Caki2 (cell line): ENCODE results near the gene TMEM132C. TPM values are rescaled to one million over a fixed set of nuclear protein-coding genes. Genes with fewer than 3 reads are reported as not detected.
"Not testable (repeated sequence)": the region's sequence is repeated elsewhere in the genome, so short reads cannot be mapped to it uniquely, and the experiment has no call there.

ENCODE experiments used
- DNase-seq: peaks from one replicate; pipeline ENCODE4 v3.0.0-alpha.2; 2015; ENCODE audit warnings: low read depth
- in situ Hi-C: cut with HindIII; loops from 2 replicates; pipeline ENCODE4 v1.10.0; 2016; ENCODE audit warnings: low sequenced_read_pairs, low pct_unique_long_range_greater_than_20kb, mixed read lengths
- total RNA-seq: library from RNA; depleted of rRNA; stranded (reverse); fragments of >200 nt; shearing (Covaris generic); gene quantifications from 2 replicates; pipeline ENCODE4 v1.2.3, GENCODE V29; 2014; ENCODE audit warnings: low replicate concordance

Gene TMEM132C
- total RNA-seq, 1 experiment from 2014 or later = not detected

DNA sequence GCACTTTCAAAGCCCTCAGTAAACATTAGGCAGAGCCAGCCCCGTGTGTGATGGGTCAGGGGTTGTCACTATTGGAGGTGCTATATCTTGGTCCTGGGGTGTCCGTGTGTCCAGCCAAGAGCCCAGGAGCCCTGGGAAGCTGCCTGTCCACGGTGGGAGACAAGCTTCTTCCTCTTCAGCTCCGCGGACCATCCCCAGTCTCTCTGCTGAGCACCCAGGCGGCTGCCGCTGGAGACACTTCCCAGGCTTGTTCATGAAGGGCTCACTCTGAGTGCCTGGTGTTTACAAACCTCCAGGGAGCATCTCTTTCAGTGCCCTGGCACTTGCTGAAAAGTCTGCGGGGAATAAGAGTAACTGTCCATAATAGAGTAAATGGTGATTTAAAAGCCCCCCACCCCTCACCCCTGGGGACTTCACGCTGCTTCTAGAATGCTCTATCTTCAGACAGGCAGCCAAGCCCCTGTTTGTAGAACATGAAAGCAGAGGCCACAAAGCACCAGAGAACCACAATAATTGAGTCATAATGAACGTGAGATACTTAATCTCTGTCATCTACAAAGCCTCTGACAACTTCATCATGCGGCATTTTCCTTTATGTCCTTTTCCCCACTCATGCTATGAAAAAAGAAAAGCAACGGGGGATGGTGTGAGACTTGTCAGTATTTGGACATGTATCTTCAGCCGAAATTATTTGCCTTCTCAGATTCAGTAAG, 178.6 kb downstream of the TMEM132C start:
- in situ Hi-C loops = no loop called here
- no peak for DNase-seq

- DNase-seq = no peak
- in situ Hi-C loops = no loop called here
Observed at GRCh38 chr12:128449146-128449894, 182.3 kb downstream of the TMEM132C start.

DNA sequence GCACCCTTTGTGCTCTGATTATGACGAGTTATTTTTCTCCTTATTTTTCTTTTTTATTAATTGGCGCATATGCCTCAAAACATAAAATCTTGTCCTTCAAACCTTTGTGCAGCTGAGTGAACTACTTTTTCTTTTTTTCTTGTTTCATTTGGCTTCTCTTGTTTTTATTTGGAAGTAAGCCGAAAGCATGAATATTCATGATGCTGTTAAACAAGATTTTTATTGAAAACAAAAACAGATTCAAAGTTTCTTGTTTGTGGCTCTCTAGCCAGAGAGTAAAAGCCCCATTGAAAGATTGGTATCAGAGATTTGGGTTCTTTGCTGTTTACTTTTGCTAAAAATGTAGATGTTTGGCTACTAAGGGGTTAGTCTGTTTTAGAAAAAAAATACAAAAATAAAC, 183.8 kb downstream of the TMEM132C start:
- no peak for DNase-seq

DNA sequence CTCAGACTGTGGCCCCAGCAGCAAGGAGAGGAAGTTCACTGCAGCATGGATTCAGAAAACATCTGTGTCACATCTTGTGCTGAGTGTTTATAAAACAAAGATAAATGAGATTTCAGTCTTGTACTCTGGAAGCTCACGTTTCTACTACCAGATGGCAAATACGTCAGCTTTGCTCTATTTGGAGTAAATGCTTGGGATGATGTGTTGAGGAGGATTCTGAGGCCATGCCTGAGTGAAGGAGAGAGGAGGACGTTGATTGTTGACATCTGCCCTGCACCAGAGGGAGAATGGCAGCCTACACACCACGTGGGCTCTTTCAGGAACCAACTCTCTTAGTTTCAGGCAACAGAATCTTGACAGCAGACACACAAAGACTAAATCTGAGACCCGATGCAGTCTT, 188.9 kb downstream of the TMEM132C start:
- in situ Hi-C loops = no loop called here
- DNase-seq = no peak

More for the DNA sequence above, 183.8 kb downstream of the TMEM132C start:
- in situ Hi-C loops = no loop called here

DNA sequence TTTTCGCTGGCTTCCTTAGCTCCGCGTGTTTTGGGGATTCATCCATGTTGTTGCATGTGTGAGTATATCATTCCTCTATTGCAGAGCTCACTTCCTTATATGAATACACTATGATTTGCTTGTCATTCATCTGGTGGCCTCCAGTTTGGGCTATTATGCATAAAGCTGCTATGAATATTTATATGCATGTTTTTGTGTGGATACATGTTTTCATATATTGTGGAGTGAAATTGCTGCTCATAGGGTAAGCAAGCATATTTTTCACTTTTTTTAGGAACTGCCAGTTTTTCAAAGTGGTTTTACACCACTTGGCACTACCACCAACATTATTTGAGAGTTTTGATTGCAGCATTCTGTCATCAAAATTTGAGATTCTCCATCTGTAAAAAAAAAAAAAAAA, 190.0 kb downstream of the TMEM132C start:
- in situ Hi-C loops = no loop called here
- no peak for DNase-seq

GRCh38 chr12:128458301-128458974, 191.5 kb downstream of the TMEM132C start:
- in situ Hi-C loops = no loop called here
- DNase-seq = no peak

DNA sequence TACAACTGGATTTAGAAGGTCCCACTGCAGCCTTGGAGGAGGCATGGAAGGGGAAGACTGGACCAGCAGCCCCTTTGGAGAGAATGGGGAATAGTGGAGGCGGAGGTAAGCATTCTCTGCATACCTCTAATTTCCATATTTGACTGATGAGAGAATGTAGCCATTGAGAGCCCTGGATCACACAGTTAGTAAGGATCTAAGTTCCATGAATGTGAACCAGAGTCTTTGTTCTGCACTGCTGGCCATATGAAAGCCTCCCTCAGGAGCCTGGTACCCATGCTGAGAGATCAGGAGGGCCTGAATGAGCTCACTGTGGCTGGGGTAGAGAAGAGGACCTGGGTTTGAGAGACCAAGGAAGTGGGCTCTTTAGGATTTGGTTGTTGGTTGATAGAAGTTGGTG, 192.1 kb downstream of the TMEM132C start:
- DNase-seq = no peak
- in situ Hi-C loops = no loop called here

DNA sequence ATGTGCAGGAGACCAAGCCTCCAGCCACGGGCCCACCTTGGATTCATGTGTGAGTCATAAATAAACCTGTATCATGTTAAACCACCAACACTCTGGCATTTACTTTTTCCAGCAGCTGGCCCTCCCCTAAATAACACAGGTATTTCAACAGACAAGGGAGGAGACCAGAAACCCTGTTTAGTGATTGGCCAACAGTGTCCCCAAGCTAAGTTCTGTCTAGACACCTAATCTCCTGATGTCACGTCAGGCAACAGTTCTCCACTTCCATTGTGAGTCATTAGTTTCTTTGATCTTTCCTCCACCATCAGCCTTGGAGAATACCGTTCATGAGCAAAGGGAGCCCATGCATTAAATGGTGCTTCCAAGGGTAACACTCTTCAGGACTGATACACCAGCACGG, 196.9 kb downstream of the TMEM132C start:
- in situ Hi-C loops = no loop called here
- no peak for DNase-seq

DNA sequence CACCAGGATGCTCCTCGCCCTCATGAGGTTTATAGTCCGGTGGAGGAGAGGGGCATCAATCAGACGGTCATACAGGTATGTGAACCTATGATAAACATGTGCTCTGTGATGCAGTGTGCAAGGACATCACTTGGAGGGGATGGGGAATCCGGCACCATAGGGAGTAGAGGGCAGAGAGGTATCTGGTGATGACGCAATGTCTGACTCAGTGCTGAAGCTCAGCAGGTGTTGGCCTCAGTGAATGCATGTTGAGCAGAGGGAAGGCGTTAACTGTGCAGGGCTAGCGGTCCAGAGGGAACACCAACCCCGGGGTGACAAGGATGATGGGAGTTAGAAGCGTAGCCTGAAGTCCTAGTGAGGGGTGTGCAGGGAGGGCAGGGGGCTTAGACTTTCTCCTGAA, 200.9 kb downstream of the TMEM132C start:
- in situ Hi-C loops = no loop called here

DNA sequence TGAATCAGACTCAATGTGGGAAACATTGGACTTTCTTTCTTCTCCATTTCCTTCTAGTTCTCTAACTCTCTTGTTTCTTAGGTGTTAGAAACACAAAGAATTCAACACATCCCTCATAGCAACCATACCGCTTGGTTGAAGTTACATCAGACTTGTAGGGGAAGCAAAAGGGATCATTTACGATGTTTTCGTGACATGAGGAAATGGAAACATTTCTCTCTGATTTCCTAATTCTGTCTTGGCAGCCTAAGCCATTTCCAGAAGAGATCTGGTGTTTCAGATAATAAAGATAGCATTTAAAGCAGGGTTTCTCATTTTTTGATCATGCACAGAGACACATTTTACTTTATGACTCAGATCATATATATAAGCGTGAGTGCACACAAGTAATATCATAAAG, 202.0 kb downstream of the TMEM132C start:
- in situ Hi-C loops = no loop called here
- no peak for DNase-seq

More for the DNA sequence above, 200.9 kb downstream of the TMEM132C start:
- no peak for DNase-seq

DNA sequence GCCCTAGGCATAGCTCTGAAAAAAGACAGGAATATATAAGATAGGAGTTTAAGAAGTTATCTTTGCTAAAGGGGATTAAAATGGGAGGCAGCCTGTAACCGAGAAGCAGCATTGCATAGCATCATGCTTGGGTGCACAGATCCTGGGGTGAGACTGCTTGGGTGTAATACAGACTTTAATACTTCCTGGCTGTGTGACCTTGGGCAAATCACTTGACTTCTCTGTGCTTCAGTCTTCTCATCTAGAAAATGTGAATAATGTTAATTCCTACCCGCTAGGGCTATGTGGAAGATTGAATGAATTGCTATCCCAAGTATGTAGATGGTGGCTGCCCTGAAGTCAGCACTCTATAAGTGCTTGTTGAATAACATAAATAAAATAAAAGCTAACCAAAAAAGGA, 204.5 kb downstream of the TMEM132C start:
- DNase-seq = no peak
- in situ Hi-C loops = no loop called here

DNA sequence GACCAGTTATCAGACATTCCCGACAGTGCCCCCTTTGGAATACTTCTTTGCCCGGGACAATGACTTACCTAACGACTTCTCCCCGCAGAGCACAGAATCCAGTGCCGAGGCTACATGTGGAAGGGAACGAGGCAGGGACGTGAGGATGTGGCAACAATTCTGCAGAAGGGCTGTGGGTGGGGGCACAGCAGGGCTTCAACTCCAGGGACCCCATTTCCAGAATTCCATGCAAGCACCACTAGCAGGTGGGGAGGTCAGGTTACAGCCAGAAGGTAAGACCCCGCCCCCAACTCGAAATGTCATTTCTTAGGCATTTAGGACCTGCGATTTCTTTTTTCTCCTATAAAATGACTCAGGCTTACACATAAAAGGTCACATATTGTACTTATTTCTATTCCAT, 207.9 kb downstream of the TMEM132C start:
- no peak for DNase-seq
- in situ Hi-C loops = no loop called here

- in situ Hi-C loops = no loop called here
- no peak for DNase-seq
Observed at GRCh38 chr12:128476266-128476665, 209.3 kb downstream of the TMEM132C start.

GRCh38 chr12:128483526-128484255, 216.7 kb downstream of the TMEM132C start:
- in situ Hi-C loops = no loop called here
- DNase-seq = no peak

DNA sequence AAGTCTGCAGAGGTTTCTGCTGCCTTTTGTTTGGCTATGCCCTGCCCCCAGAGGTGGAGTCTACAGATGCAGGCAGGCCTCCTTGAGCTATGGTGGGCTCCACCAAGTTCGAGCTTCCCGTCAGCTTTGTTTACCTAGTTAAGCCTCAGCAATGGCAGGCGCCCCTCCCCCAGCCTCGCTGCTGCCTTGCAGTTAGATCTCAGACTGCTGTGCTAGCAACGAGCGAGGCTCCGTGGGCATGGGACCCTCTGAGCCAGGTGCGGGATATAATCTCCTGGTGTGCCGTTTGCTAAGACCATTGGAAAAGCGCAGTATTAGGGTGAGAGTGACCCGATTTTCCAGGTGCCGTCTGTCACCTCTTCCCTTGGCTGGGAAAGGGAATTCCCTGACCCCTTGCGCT, 230.4 kb downstream of the TMEM132C start:
- in situ Hi-C loops, DNase-seq: not testable (repeated sequence)

DNA sequence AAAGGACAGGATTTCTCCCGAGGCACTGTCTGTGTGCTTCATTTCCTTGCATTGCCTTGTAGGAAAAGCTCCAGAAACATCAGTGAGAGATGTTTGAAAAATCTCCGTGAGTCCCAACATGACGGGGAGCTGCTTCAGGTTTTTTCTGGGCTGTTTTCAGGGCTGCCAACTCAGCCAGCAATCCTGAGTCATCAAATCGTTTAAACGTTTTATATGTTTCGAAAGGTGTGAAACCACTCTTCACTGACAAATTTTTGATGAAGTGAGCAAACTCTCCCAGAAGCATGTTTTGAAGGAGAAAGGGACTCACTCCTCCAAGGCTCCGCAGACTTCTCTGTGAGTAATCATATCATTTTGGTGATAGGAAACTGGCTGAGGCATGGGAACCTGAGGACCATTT, 240.5 kb downstream of the TMEM132C start:
- DNase-seq = no peak
- in situ Hi-C loops = no loop called here

DNA sequence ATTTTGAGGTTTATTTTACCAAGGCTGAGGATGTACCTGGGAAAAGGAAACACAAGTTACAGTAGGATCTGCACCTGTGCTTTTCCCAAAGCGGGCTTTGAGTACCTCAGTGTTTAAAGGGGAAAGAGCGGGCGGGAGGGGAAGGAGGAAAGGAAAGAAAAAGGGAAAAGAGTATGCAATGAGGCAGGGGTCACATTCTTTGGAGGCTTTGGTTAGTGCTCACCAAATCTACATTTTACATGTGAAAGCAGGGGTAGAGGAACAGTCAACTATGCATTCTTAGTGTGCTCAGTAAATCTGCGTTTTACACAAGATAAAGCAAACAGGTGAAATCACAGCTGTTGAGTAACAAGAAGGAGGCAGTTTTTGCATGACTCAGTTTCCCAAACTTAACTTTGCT, 242.2 kb downstream of the TMEM132C start:
- no peak for DNase-seq
- in situ Hi-C loops = no loop called here

DNA sequence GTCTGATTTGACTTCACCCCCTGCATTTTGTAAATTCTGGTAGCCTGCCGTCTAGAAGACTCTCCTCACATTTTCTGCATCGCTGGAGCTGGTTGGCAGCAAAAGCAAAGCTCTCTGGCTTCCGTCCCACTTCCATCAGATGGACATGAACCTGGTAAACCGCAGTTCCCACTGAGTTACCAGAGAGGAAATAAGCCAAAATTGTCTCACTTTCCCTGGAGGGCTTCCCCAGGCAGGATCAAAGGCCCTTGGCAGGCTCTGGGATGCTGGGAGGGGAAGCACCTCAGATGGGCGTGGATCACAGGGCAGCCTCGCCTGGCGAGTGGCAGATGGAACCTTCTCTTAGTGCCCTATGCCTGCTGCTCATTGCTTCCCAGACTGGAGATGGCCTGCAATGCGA, 243.5 kb downstream of the TMEM132C start:
- in situ Hi-C loops = no loop called here
- DNase-seq = no peak

DNA sequence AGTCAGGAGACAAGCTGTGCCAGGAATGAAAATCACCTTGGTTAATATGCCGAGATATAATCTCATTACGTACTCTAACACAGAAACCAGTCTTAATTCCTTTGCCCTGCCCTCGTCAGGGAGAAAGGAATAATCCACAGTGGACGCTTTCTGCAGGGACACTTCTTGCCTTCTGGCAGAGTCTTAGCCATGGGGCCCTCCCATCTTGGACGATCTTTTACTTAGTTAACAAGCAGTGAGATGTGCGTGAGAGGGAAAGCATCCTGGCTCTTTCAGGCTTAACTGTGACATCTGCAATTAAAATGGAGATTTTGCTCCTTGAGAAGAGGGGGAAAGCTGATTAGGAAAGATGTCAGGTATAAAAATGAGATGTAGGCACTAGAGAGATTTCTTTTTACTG, 246.4 kb downstream of the TMEM132C start:
- in situ Hi-C loops = no loop called here
- no peak for DNase-seq
